Large intestine (tissue), 3 donors: Measurements from ENCODE around the gene PHKG2. TPM values are rescaled to one million over a fixed set of nuclear protein-coding genes. Genes with fewer than 3 reads are reported as not detected.

Experiments used
- DNase-seq, 2 donors: peaks; one replicate each; pipeline versions ENCODE4 v3.0.0 to v3.0.0-alpha.2; 2013
- H3K27ac ChIP-seq: one replicate; pipeline ENCODE4 v1.5.1; 2013; ENCODE audit warnings: low read length
- H3K27me3 ChIP-seq: 2 replicates; pipeline ENCODE4 v1.6.1; 2013; ENCODE audit warnings: low read length; ENCODE audit not compliant: control insufficient read depth, insufficient read depth
- H3K36me3 ChIP-seq: 2 replicates; pipeline ENCODE4 v1.6.1; 2013; ENCODE audit warnings: low read length; ENCODE audit not compliant: control insufficient read depth, insufficient read depth
- H3K4me1 ChIP-seq: one replicate; pipeline ENCODE4 v1.6.1; 2013; ENCODE audit warnings: low read length; ENCODE audit not compliant: control insufficient read depth, insufficient read depth
- H3K4me3 ChIP-seq: one replicate; pipeline ENCODE4 v1.5.1; 2013; ENCODE audit warnings: low read length
- H3K9me3 ChIP-seq: one replicate; pipeline ENCODE4 v1.6.1; 2013; ENCODE audit warnings: mild to moderate bottlenecking, low read depth, low read length, moderate library complexity; ENCODE audit not compliant: control insufficient read depth
- WGBS: methylation state at CpG from one replicate; pipeline ENCODE4 v1.1.5; 2013; ENCODE audit warnings: low lambda C conversion rate; ENCODE audit not compliant: insufficient coverage; 5-methylcytosine and 5-hydroxymethylcytosine counted together
- polyA plus RNA-seq: library from polyadenylated mRNA; unstranded; fragments of 120-200 nt; gene quantifications from one replicate; pipeline ENCODE4 v1.2.1, GENCODE V29; 2013

Gene PHKG2
- polyA plus RNA-seq, 1 donor = 38.2 TPM

GRCh38 chr16:30775131-30775391, 26.8 kb downstream of the PHKG2 start:
- no CpG with 5 or more reads among the region's 15 CpGs for WGBS
- H3K36me3 ChIP-seq = peaks cover 49% of the 10 kb centered on the region

DNA sequence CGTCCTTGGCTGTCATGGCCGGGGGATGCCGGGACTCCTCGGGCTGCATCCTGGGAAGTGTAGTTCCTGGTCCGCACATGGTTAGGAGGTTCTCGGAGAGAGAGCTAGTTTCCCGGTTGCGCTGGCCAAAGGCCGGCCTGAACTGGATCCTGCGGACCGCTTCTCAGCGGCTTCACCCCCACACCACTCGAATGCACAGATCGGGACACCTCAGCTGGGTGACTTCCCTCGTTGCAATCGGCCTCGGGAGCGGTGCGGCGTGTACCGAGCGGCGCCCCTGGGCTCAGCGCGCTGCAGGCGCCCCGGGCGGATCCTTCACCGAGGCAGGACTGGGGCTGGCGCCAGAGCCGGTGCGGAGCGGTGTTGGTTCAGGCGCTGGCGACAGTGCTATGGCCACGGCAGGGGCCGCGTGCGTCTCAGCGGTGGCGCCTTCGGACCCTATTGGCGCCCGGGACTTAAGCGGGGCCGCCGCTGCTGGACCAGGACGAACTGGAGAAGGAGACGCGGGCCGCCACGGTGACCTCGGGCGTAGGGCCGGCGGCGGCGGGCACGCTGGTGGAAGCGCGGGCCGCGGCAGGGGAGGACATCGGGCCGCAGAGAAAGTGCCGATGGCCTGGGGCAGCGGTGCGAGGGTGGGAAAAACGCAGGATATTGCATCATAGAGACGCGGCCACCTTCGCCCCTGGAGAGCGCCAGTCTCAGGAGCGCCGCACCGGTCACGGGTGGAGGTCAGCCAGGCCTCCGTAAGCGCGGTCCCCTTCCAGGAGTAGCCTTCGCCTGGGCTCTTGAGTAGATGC, 27.4 kb downstream of the PHKG2 start:
- peak; percentile 84 to 89 for DNase-seq
- no peaks in the 10 kb centered on the region for H3K27me3 ChIP-seq
- H3K4me1 ChIP-seq = peaks cover 11% of the 10 kb centered on the region
- peak overlapping the region; percentile 85 for H3K27ac ChIP-seq
- peak overlapping the region; percentile 49 for H3K4me3 ChIP-seq
- WGBS = no CpG with 5 or more reads among the region's 81 CpGs
- H3K36me3 ChIP-seq = peaks cover 48% of the 10 kb centered on the region
- H3K9me3 ChIP-seq = no peaks in the 10 kb centered on the region

More at GRCh38 chr16:30775131-30775391, 26.8 kb downstream of the PHKG2 start:
- no peak for DNase-seq
- Histone ChIP-seq H3K4me1 (peaks cover 11% of the 10 kb centered on the region), H3K9me3 (no peaks in the 10 kb centered on the region), H3K4me3 (peak overlapping the region; percentile 49), H3K27ac (peak overlapping the region; percentile 85), H3K27me3 (no peaks in the 10 kb centered on the region)

GRCh38 chr16:30777591-30778297, 29.5 kb downstream of the PHKG2 start:
- no CpG with 5 or more reads among the region's 7 CpGs for WGBS
- Histone ChIP-seq H3K9me3 (peaks cover 3% of the 10 kb centered on the region), H3K27me3 (no peaks in the 10 kb centered on the region), H3K4me3 (no peak overlapping the region), H3K36me3 (peaks cover 49% of the 10 kb centered on the region), H3K4me1 (peaks cover 11% of the 10 kb centered on the region), H3K27ac (no peak overlapping the region)
- DNase-seq = no peak

GRCh38 chr16:30778549-30779244, 30.5 kb downstream of the PHKG2 start:
- no peak overlapping the region for H3K27ac ChIP-seq

DNA sequence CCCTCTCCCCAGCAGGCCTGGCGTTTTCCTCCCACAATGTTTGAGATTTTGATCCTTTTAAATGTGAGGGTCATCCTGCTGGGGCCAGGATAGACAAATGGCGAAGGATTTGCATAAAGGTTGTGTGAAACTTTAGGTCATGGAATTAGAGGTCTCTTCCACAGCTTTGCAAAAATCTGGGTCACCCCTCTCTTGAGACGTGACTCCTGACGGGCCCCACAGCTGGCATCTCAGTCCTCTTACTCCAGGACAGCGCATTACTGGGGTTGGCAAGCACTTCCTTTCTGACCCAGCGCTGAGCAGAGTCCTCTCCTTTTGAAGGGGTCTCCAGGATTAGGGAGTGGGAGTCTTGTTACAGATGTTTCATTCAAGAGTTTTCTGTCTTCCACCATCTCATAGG, 31.4 kb downstream of the PHKG2 start:
- no CpG with 5 or more reads among the region's 6 CpGs for WGBS
- no peak for DNase-seq
- no peak overlapping the region for H3K4me3 ChIP-seq
- no peak overlapping the region for H3K27ac ChIP-seq
- peaks cover 11% of the 10 kb centered on the region for H3K4me1 ChIP-seq
- H3K9me3 ChIP-seq = peaks cover 13% of the 10 kb centered on the region
- peaks cover 49% of the 10 kb centered on the region for H3K36me3 ChIP-seq
- H3K27me3 ChIP-seq = no peaks in the 10 kb centered on the region

More at GRCh38 chr16:30778549-30779244, 30.5 kb downstream of the PHKG2 start:
- H3K27me3 ChIP-seq = no peaks in the 10 kb centered on the region
- H3K36me3 ChIP-seq = peaks cover 51% of the 10 kb centered on the region
- WGBS = 80% methylated on average over 1 of the region's 14 CpGs
- DNase-seq = no peak
- peaks cover 11% of the 10 kb centered on the region for H3K4me1 ChIP-seq
- H3K9me3 ChIP-seq = peaks cover 11% of the 10 kb centered on the region
- no peak overlapping the region for H3K4me3 ChIP-seq

DNA sequence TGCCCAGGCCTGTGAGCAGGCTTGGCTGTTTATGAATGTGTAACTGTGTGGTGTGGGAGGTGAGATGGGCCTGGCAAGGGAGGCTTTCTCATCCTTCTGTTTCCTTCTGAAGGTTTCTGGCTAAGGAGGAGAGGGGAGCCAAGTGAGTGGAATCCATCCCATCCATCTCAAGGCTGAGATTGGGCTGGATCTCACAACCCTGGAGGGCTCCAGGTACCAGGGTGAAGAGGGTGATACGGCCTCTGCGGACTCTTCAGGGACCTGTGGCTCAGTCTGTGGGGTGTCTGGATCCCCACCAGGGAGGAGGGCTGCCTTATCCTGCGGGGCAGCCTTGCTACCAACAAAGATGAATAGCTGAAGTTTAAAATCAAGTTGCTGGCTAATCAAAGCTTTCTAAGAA, 31.8 kb downstream of the PHKG2 start:
- Histone ChIP-seq H3K27ac (no peak overlapping the region), H3K9me3 (peaks cover 13% of the 10 kb centered on the region), H3K36me3 (peaks cover 50% of the 10 kb centered on the region), H3K4me1 (peaks cover 13% of the 10 kb centered on the region), H3K4me3 (no peak overlapping the region), H3K27me3 (no peaks in the 10 kb centered on the region)
- WGBS = no CpG with 5 or more reads among the region's 3 CpGs
- DNase-seq = no peak

- Histone ChIP-seq H3K27ac (no peak overlapping the region), H3K36me3 (peaks cover 55% of the 10 kb centered on the region), H3K4me3 (no peak overlapping the region), H3K27me3 (no peaks in the 10 kb centered on the region), H3K9me3 (peaks cover 13% of the 10 kb centered on the region), H3K4me1 (peaks cover 18% of the 10 kb centered on the region)
- WGBS = no CpG with 5 or more reads among the region's 4 CpGs
- no peak for DNase-seq
Observed at GRCh38 chr16:30780549-30780948, 32.3 kb downstream of the PHKG2 start.

- H3K36me3 ChIP-seq = peaks cover 56% of the 10 kb centered on the region
- H3K4me1 ChIP-seq = peaks cover 15% of the 10 kb centered on the region
- DNase-seq = no peak
- H3K27me3 ChIP-seq = no peaks in the 10 kb centered on the region
- no peak overlapping the region for H3K27ac ChIP-seq
- no CpG with 5 or more reads among the region's 63 CpGs for WGBS
- peaks cover 13% of the 10 kb centered on the region for H3K9me3 ChIP-seq
- H3K4me3 ChIP-seq = no peak overlapping the region
Observed at GRCh38 chr16:30782486-30783279, 34.5 kb downstream of the PHKG2 start.

DNA sequence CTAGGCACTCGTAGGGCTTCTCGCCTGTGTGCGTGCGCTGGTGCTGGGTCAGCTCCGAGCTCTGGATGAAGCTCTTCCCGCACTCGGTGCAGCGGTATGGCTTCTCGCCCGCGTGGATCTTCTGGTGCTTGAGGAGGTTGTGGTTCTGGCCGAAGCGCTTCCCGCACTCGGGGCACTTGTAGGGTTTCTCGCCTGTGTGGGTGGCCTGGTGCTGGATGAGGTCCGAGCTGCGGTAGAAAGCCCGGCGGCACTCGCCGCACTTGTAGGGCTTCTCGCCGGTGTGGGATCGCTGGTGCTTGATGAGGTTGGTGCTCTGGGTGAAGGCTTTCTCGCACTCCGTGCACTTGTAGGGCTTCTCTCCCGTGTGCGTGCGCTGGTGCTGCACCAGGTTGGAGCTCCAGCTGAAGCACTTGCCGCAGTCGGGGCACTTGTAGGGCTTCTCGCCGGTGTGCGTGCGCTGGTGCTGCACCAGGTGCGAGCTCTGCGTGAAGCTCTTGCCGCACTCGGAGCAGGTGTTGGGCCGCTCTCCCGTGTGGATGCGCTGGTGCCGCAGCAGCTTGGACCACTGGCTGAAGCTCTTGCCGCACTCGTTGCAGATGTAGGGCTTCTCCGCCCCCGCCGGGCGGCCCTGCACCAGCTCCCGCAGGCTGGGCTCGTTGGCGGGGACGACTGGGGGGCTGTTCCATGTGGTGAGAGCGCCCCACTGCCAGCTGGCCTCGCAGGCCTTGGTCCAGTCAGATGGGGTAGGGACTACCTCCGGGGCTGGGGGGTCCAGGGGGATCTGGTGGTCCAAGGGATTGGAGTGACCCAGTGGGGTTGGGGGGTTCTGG, 35.3 kb downstream of the PHKG2 start:
- no peak overlapping the region for H3K27ac ChIP-seq
- H3K36me3 ChIP-seq = peaks cover 56% of the 10 kb centered on the region
- no peak for DNase-seq
- no peak overlapping the region for H3K4me3 ChIP-seq
- no peaks in the 10 kb centered on the region for H3K27me3 ChIP-seq
- peaks cover 13% of the 10 kb centered on the region for H3K9me3 ChIP-seq
- H3K4me1 ChIP-seq = peaks cover 23% of the 10 kb centered on the region
- WGBS = no CpG with 5 or more reads among the region's 57 CpGs
